Germinal center (tissue), 1 donor: ENCODE data around the gene CCP110.
"Not testable (repeated sequence)": the region's sequence is repeated elsewhere in the genome, so short reads cannot be mapped to it uniquely, and the experiment has no call there.

Experiments used
- DNase-seq: peaks from one replicate; pipeline ENCODE4 v3.0.0; 2012; ENCODE audit warnings: mixed read lengths, low spot score

The CCP110 gene

GRCh38 chr16:19513377-19514053 is 10.2 kb upstream of the CCP110 start:
- DNase-seq = no peak

- DNase-seq = no peak
Measured at GRCh38 chr16:19515757-19516156, 8.0 kb upstream of the CCP110 start.

GRCh38 chr16:19517424-19518089 is 6.2 kb upstream of the CCP110 start:
- no peak for DNase-seq

GRCh38 chr16:19518388-19518787 is 5.4 kb upstream of the CCP110 start:
- no peak for DNase-seq

GRCh38 chr16:19520861-19521331 is 2.8 kb upstream of the CCP110 start:
- DNase-seq = peak; percentile 4

GRCh38 chr16:19521471-19522396 is 2.0 kb upstream of the CCP110 start, which contains the start of gene GDE1:
GDE1 (minus strand) TSS chr16:19522098; CDS start chr16:19521964, 134 bp downstream.
- peak; percentile 96 for DNase-seq

GRCh38 chr16:19522397-19522732 is 1.4 kb upstream of the CCP110 start:
- DNase-seq = peak; percentile 3

DNA sequence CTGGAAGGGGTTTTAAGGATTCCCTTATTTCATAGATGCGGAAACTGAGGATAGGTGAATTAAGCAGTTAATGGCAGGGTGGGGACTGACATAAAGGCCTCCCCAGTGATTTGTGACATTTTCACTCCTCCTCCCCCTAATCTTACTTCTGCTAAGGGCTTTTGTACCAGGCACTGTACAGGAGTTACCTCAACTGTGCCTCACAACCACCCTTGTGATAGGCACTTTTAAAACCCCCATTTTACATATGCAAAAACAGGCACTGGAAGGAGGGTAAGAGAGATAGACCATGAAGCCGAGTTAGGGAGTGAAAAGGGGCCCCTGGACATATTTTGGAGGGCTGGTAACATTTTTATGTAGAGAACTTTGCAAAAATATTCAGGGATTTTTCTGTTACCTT is 982 bp upstream of the CCP110 start:
- peak; percentile 14 for DNase-seq

DNA sequence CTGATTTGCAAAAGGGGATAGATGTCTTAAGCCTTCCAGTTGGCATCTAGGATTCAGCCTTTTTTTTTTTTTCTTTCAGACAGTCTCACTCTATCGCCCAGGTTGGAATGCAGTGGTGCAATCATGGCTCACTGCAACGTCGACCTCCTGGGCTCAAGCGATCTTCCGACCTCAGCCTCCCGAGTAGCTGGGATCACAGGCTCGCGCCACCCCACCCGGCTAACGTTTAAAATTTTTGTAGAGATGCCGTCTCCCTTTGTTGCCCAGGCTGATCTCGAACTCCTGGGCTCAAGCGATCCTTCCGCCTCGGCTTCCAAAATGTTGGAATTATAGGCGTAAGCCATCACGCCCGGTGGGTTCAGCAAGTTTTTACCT is 571 bp upstream of the CCP110 start:
- DNase-seq = no peak

DNA sequence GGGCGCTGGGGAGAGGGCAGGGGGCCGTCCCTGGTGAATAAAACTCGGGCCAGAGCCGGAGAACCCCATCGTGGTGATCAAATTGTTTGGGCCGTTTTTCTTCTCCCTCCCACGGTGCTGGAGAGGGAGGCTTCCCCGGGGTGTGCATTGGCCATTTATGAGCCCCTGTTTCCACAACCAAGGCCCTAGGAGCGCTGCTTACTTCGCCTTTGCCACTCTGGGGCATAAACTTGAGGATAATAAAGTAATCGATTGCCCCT is 544 bp downstream of the CCP110 start:
- peak; percentile 28 for DNase-seq

- DNase-seq = peak; percentile 39
Measured at GRCh38 chr16:19524616-19525384, 1.1 kb downstream of the CCP110 start.

DNA sequence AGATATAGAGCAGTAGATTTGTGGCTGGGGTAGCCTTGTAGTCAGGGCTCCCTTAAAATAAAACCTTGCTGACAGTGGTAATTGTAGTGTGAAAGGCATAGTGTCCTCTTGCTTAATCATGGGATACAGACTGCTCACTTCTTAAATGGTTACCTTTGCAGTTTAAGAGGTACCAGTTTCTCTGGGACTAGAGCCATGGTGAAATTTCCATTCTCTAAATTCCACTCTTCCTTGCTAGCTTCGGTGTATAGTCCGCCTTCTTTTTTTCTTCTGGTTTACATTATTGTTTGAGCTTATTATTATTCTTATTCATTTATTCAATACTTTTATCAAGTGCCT is 1.6 kb downstream of the CCP110 start:
- no peak for DNase-seq

GRCh38 chr16:19527161-19527560 is 3.4 kb downstream of the CCP110 start:
- DNase-seq = no peak

GRCh38 chr16:19528666-19529065 is 4.9 kb downstream of the CCP110 start:
- no peak for DNase-seq

DNA sequence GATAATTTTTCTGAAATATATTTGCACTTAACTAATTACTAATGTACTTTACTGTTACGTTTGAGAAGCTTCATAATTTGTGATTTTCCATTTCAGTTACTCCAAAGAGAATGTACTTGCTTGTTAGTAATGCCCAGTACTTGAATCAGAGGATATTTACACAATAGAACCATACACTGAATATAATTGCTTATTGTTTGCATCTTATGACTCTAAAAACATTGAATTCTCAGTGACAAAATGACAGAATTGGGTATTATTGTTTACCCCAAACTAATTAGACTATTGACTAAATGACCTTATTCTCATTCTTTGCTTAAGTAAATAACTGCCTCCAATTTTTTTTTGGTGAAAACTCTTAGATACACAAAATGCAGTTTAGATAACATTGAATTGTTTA is 8.9 kb downstream of the CCP110 start:
- DNase-seq = no peak

GRCh38 chr16:19540241-19540970 is 16.7 kb downstream of the CCP110 start:
- DNase-seq = no peak

DNA sequence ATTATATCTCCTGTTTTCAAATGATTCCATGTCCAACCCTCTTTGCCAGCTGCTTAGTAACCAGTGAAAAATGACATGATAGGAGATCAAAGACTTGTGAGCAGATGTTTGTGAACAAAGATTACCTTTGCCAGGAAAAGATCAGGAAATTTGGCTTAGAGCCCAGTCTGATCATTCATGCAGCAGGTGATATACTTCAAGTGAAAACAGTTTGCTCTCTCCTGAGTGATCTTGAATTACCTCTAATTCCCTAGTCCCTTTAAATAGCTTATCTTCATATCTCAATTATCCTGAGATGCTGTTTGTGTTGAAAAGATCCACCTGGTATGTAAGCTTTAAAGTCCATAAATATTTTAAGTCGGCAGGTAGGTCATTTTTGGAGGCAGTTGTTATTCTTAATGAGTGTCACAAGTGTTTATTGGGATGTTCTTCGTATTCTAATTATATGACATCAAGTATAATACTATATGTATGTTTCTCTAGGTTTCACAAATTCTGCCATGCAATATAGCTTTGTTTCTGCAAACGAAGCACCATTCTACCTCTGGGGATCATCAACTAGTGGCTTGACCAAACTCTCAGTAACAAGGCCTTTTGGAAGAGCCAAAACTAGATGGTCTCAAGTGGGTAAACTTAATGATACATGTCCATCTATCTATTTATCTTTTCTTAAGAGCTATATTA is 18.5 kb downstream of the CCP110 start:
- no peak for DNase-seq

- not testable (repeated sequence) for DNase-seq
Measured at GRCh38 chr16:19543278-19543996, 19.7 kb downstream of the CCP110 start.

- DNase-seq = no peak
Measured at GRCh38 chr16:19548144-19548543, 24.4 kb downstream of the CCP110 start.

DNA sequence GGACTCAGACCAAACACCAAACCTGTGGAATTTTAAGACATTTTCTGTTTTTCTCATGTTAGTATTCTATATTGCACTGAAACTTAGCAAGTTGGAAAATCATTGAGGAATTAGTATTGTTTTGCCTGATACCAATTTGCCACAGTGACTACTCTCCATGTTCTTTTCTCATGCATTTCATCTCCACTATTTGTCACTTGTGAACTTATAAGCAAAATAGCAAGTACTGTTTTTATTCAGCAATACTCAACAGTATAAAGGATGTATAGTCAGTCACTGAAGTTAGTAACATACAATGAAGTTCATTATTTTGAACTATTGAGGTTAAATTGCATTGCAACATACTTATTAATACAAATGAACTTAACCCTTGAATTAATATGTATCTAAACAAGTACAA is 25.9 kb downstream of the CCP110 start:
- DNase-seq = no peak
